ENCODE measurements around the gene PLEK.

Gene PLEK

GRCh38 chr2:68325056-68325455, 40.0 kb upstream of the PLEK start:
- no peak for TF ChIP-seq CTCF (IDR thresholded peaks at IDR 0.05; ENCODE audit: control extremely low read depth, extremely low read depth, low read depth, missing control alignments)
- DNase-seq (ENCODE audit: extremely low spot score), result no peak
- POLR2A ChIA-PET, result no interaction called here
- CTCF ChIA-PET, result interaction anchor here (1.4 kb wide), 1 partner anchor 9 kb away, joined by 4 read pairs; no protein-coding TSS in a partner anchor

- ChIA-PET CTCF (no interaction called here), POLR2A (no interaction called here)
- no peak for TF ChIP-seq CTCF (IDR thresholded peaks at IDR 0.05; ENCODE audit: control extremely low read depth, extremely low read depth, low read depth, missing control alignments)
These were observed 36.2 kb upstream of the PLEK start for GRCh38 chr2:68328901-68329300.

GRCh38 chr2:68330691-68331090, 34.4 kb upstream of the PLEK start:
- ChIA-PET CTCF (interaction anchor here (1.5 to 1.8 kb wide), 2 partner anchors 11 to 27 kb away, joined by 4 read pairs; partner anchors contain the start of gene CNRIP1), POLR2A (no interaction called here)
- no peak for DNase-seq (ENCODE audit: extremely low spot score)
- no peak for TF ChIP-seq CTCF (IDR thresholded peaks at IDR 0.05; ENCODE audit: control extremely low read depth, extremely low read depth, low read depth, missing control alignments)

More at GRCh38 chr2:68328901-68329300, 36.2 kb upstream of the PLEK start:
- no peak for DNase-seq (ENCODE audit: extremely low spot score)

GRCh38 chr2:68333009-68333408, 32.1 kb upstream of the PLEK start:
- CTCF ChIA-PET, result interaction anchor here (0.9 to 1.5 kb wide), 3 partner anchors 12 to 109 kb away, joined by 3 to 4 read pairs (median 3); partner anchors contain the start of gene CNRIP1

GRCh38 chr2:68333931-68334330, 31.2 kb upstream of the PLEK start:
- DNase-seq (ENCODE audit: extremely low spot score), result no peak
- ChIA-PET CTCF (interaction anchor here (0.9 to 1.5 kb wide), 2 partner anchors 11 to 108 kb away, joined by 3 to 4 read pairs; no protein-coding TSS in a partner anchor), POLR2A (interaction anchor here (0.6 kb wide), 1 partner anchor 23 kb away, joined by 3 read pairs; no protein-coding TSS in a partner anchor)
- TF ChIP-seq CTCF (IDR thresholded peaks at IDR 0.05; ENCODE audit: control extremely low read depth, extremely low read depth, low read depth, missing control alignments), result no peak

More at GRCh38 chr2:68333009-68333408, 32.1 kb upstream of the PLEK start:
- DNase-seq (ENCODE audit: extremely low spot score), result no peak
- POLR2A ChIA-PET, result no interaction called here
- TF ChIP-seq CTCF (IDR thresholded peaks at IDR 0.05; ENCODE audit: control extremely low read depth, extremely low read depth, low read depth, missing control alignments), result no peak

GRCh38 chr2:68336192-68336591, 28.9 kb upstream of the PLEK start:
- ChIA-PET CTCF (no interaction called here), POLR2A (no interaction called here)
- TF ChIP-seq CTCF (IDR thresholded peaks at IDR 0.05; ENCODE audit: control extremely low read depth, extremely low read depth, low read depth, missing control alignments), result no peak
- DNase-seq (ENCODE audit: extremely low spot score), result no peak

Measured in GM10248 (cell line).